Measurements from ENCODE around the gene SLC36A2.

Gene SLC36A2

DNA sequence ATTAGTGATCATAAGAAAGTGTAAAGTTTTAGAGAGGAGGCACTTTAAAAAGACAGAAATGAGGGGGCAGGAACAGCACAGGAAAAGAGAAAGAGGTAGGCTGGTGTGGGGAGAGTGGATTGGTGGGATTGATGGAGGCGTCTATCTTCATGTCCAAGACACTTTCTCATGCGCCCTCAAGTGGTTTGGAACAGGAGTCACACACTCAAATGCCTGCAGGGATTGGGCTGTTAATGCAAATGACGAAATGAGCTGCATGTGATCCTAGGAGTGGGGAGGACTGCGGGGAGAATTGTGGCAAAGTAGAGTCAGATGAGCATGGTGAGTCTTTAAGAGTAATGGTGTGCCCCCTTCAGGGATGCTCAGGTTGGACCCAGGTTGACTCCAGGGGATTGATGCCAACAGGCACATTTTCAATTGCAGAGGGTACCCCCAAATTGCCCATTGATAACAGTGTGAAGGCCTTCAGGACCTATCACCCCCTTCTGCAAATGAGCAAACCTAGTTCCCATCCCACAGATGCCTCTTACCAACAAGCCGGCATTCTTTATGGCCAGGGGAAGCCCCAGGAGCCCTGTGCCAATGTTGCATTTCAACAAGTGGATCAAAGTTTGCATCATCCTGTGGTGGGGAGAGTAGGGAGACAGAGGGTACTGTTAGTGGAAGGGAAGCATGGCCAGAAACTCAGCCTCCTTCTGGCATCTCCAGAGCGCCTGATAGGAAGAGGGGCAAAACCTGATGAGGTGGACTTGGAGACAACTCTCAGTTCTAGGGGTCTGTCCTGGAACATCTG, 49.1 kb downstream of the SLC36A2 start:
- H3K27ac ChIP-seq (ENCODE audit: insufficient read depth in 1 of 2, low read depth in 1 of 2, low read length in 2 of 2, poor library complexity in 1 of 2, severe bottlenecking in 2 of 2): no peak overlapping the region
- WGBS (ENCODE audit: insufficient coverage): 90% methylated on average over 5 of the region's 6 CpGs
- POLR2A ChIA-PET: no interaction called here
- CTCF ChIA-PET: no interaction called here
- no peaks in the 10 kb centered on the region for H3K4me1 ChIP-seq (ENCODE audit: control extremely low read depth in 1 of 4, control insufficient read depth in 4 of 4, insufficient read depth in 4 of 4, low read length in 3 of 4)
- no peaks in the 10 kb centered on the region for H3K36me3 ChIP-seq (ENCODE audit: control insufficient read depth in 4 of 4, insufficient read depth in 4 of 4, low read length in 3 of 4)
- DNase-seq: peak in 2 of 3 donors; percentile 31 to 69
- H3K27me3 ChIP-seq (replicated peaks in 2 of 5; ENCODE audit: control insufficient read depth in 4 of 5, insufficient read depth in 5 of 5, low read length in 4 of 5): peaks cover 0 to 9% (median 0%) of the 10 kb centered on the region in 5 experiments
- H3K4me3 ChIP-seq (ENCODE audit: control insufficient read depth in 1 of 7, extremely low read depth in 1 of 7, insufficient read depth in 4 of 7, low read depth in 2 of 7, low read length in 6 of 7): no peak overlapping the region
- no peaks in the 10 kb centered on the region for H3K9me3 ChIP-seq (ENCODE audit: control extremely low read depth in 1 of 5, control insufficient read depth in 4 of 5, insufficient read depth in 2 of 5, low read depth in 1 of 5, low read length in 4 of 5)

DNA sequence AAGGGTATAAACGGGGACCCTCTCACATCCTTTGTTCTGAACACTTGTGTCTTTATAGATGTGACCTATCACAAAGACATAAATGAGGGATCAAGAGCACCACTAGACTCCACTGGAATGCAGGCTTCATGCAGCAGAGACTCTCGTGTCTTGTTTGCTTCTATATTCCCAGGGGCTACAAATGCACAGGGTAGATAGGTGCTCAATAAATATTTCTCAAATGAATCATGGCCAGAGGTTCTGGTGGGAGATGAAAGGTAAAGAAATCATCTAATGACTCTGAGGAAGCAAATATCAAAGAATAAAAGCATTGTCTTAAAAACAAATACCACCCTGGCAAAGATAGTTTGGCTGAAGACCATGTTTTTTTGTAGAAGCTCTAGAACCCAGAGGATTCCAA, 50.4 kb downstream of the SLC36A2 start:
- Histone ChIP-seq H3K4me1 (ENCODE audit: control extremely low read depth in 1 of 4, control insufficient read depth in 4 of 4, insufficient read depth in 4 of 4, low read length in 3 of 4) (no peaks in the 10 kb centered on the region), H3K27me3 (replicated peaks in 2 of 5; ENCODE audit: control insufficient read depth in 4 of 5, insufficient read depth in 5 of 5, low read length in 4 of 5) (peaks cover 0 to 9% (median 0%) of the 10 kb centered on the region in 5 experiments), H3K9me3 (ENCODE audit: control extremely low read depth in 1 of 5, control insufficient read depth in 4 of 5, insufficient read depth in 2 of 5, low read depth in 1 of 5, low read length in 4 of 5) (no peaks in the 10 kb centered on the region), H3K36me3 (ENCODE audit: control insufficient read depth in 4 of 4, insufficient read depth in 4 of 4, low read length in 3 of 4) (no peaks in the 10 kb centered on the region), H3K27ac (ENCODE audit: insufficient read depth in 1 of 2, low read depth in 1 of 2, low read length in 2 of 2, poor library complexity in 1 of 2, severe bottlenecking in 2 of 2) (no peak overlapping the region), H3K4me3 (ENCODE audit: control insufficient read depth in 1 of 7, extremely low read depth in 1 of 7, insufficient read depth in 4 of 7, low read depth in 2 of 7, low read length in 6 of 7) (no peak overlapping the region)
- 93% methylated on average over 2 of the region's 2 CpGs for WGBS (ENCODE audit: insufficient coverage)
- ChIA-PET CTCF (interaction anchor here (1.1 to 1.6 kb wide), 2 partner anchors 9 to 24 kb away, joined by 3 to 4 read pairs; no protein-coding TSS in a partner anchor), POLR2A (no interaction called here)
- DNase-seq: no peak

DNA sequence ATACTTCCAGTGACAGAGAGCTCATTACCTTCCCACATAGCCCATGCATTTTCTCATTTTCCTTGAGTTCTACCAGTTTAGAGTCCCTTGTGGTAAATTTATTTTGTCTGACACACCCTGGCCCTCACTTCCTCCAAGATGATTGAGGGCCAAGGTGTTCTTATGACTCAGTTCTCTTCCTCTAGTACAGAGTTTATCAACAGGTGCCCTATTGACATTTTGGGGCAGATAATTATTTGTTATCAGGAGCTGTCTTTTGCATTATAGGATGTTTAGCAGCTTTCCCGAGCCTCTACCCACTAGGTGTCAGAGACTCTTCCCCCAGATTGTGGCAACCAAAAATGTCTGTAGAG, 50.9 kb downstream of the SLC36A2 start:
- CTCF ChIA-PET: interaction anchor here (1.6 kb wide), 1 partner anchor 25 kb away, joined by 4 read pairs; no protein-coding TSS in a partner anchor
- no CpG with 5 or more reads among the region's 1 CpG for WGBS (ENCODE audit: insufficient coverage)

DNA sequence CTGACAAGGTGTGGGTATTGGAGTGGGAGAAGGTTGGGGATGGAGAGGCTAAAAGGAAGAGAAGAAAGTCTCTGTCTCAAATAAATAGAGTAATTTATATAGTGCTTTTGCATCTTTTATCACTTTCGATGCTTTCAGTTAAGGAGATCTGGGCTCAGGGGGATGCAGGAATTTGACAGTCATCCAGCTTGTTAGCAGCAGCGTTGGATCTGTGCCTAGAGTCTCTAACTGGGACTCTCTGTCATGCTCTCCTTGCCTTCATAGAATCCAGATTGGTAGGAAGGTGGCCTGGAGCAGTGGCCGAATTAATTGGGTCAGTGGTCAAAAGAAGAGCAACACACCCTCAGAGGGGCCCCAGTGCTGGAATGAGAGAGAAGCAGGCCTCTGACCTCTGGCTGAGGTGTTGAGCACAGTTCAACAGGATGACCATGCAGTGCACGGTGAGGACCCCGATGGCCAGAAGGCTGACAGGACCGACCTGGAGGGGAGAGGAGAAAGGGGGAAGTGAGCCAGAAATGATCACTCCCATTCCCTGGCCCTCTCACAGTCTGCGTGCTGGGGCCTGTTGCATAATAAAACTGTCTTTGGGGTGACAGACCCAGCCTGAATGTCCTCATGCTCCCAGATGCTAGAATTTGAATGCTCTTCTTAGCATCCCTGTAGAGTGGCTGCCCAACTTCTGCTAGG, 51.4 kb downstream of the SLC36A2 start:
- Histone ChIP-seq H3K27ac (ENCODE audit: insufficient read depth in 1 of 2, low read depth in 1 of 2, low read length in 2 of 2, poor library complexity in 1 of 2, severe bottlenecking in 2 of 2) (no peak overlapping the region), H3K36me3 (ENCODE audit: control insufficient read depth in 4 of 4, insufficient read depth in 4 of 4, low read length in 3 of 4) (no peaks in the 10 kb centered on the region), H3K27me3 (replicated peaks in 2 of 5; ENCODE audit: control insufficient read depth in 4 of 5, insufficient read depth in 5 of 5, low read length in 4 of 5) (peaks cover 0 to 7% (median 0%) of the 10 kb centered on the region in 5 experiments), H3K4me3 (ENCODE audit: control insufficient read depth in 1 of 7, extremely low read depth in 1 of 7, insufficient read depth in 4 of 7, low read depth in 2 of 7, low read length in 6 of 7) (no peak overlapping the region), H3K4me1 (ENCODE audit: control extremely low read depth in 1 of 4, control insufficient read depth in 4 of 4, insufficient read depth in 4 of 4, low read length in 3 of 4) (no peaks in the 10 kb centered on the region), H3K9me3 (ENCODE audit: control extremely low read depth in 1 of 5, control insufficient read depth in 4 of 5, insufficient read depth in 2 of 5, low read depth in 1 of 5, low read length in 4 of 5) (peaks cover 0 to 3% (median 0%) of the 10 kb centered on the region in 5 experiments)
- no peak for DNase-seq
- POLR2A ChIA-PET: no interaction called here
- 88% methylated on average over 3 of the region's 7 CpGs for WGBS (ENCODE audit: insufficient coverage)
- CTCF ChIA-PET: interaction anchor here (1.6 kb wide), 1 partner anchor 26 kb away, joined by 4 read pairs; no protein-coding TSS in a partner anchor

More for the DNA sequence above, 50.9 kb downstream of the SLC36A2 start:
- H3K4me3 ChIP-seq (ENCODE audit: control insufficient read depth in 1 of 7, extremely low read depth in 1 of 7, insufficient read depth in 4 of 7, low read depth in 2 of 7, low read length in 6 of 7): no peak overlapping the region
- no peak for DNase-seq
- H3K27me3 ChIP-seq (replicated peaks in 2 of 5; ENCODE audit: control insufficient read depth in 4 of 5, insufficient read depth in 5 of 5, low read length in 4 of 5): peaks cover 0 to 9% (median 0%) of the 10 kb centered on the region in 5 experiments
- H3K36me3 ChIP-seq (ENCODE audit: control insufficient read depth in 4 of 4, insufficient read depth in 4 of 4, low read length in 3 of 4): no peaks in the 10 kb centered on the region
- no peaks in the 10 kb centered on the region for H3K9me3 ChIP-seq (ENCODE audit: control extremely low read depth in 1 of 5, control insufficient read depth in 4 of 5, insufficient read depth in 2 of 5, low read depth in 1 of 5, low read length in 4 of 5)
- H3K27ac ChIP-seq (ENCODE audit: insufficient read depth in 1 of 2, low read depth in 1 of 2, low read length in 2 of 2, poor library complexity in 1 of 2, severe bottlenecking in 2 of 2): no peak overlapping the region
- no peaks in the 10 kb centered on the region for H3K4me1 ChIP-seq (ENCODE audit: control extremely low read depth in 1 of 4, control insufficient read depth in 4 of 4, insufficient read depth in 4 of 4, low read length in 3 of 4)
- POLR2A ChIA-PET: no interaction called here

DNA sequence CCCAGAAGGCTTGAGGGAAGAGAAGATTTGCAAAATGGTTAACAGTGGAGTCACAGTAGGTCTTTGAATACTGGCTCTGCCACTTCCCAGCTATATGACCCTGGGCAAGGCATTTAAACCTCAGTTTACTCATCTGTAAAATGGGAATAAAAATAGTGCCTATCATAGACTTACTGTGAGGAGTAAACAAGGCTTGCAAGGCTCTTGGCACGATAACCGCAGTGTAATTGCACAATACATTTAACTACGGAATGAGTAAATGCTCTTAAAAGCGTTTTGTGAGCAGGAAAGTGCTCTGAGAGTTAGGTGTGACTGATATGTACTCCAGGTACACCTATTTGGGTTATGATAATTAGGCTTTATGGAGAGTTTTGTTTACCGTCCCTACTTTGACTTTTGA, 52.2 kb downstream of the SLC36A2 start:
- ChIA-PET POLR2A (no interaction called here), CTCF (interaction anchor here (0.6 kb wide), 1 partner anchor 517 kb away, joined by 4 read pairs; no protein-coding TSS in a partner anchor)
- Histone ChIP-seq H3K36me3 (ENCODE audit: control insufficient read depth in 4 of 4, insufficient read depth in 4 of 4, low read length in 3 of 4) (no peaks in the 10 kb centered on the region), H3K27me3 (replicated peaks in 2 of 5; ENCODE audit: control insufficient read depth in 4 of 5, insufficient read depth in 5 of 5, low read length in 4 of 5) (peaks cover 0 to 7% (median 0%) of the 10 kb centered on the region in 5 experiments), H3K9me3 (ENCODE audit: control extremely low read depth in 1 of 5, control insufficient read depth in 4 of 5, insufficient read depth in 2 of 5, low read depth in 1 of 5, low read length in 4 of 5) (peaks cover 0 to 3% (median 0%) of the 10 kb centered on the region in 5 experiments), H3K27ac (ENCODE audit: insufficient read depth in 1 of 2, low read depth in 1 of 2, low read length in 2 of 2, poor library complexity in 1 of 2, severe bottlenecking in 2 of 2) (no peak overlapping the region), H3K4me1 (ENCODE audit: control extremely low read depth in 1 of 4, control insufficient read depth in 4 of 4, insufficient read depth in 4 of 4, low read length in 3 of 4) (no peaks in the 10 kb centered on the region), H3K4me3 (ENCODE audit: control insufficient read depth in 1 of 7, extremely low read depth in 1 of 7, insufficient read depth in 4 of 7, low read depth in 2 of 7, low read length in 6 of 7) (no peak overlapping the region)
- DNase-seq: no peak
- 98% methylated on average over 4 of the region's 5 CpGs for WGBS (ENCODE audit: insufficient coverage)

DNA sequence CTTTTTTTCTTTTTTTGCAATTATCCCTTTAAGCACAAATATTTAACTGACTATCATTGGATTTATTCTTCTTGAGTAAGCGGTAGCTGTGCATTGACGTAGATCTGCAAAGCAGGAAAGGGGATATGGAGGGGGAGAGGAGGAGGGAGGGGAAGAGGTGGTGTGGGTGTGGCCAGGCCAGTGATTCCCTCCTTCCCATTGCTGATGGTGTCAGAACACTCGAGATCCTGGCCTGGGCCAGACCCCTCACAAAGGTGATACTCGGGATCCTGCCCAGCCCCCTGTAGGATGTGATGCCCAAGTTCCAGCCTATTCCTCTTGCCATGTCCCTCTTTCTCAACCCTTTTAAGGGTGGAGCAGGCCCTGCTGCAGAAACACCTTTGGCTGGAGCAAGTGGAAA, 53.7 kb downstream of the SLC36A2 start:
- no peak overlapping the region for H3K4me3 ChIP-seq (ENCODE audit: control insufficient read depth in 1 of 7, extremely low read depth in 1 of 7, insufficient read depth in 4 of 7, low read depth in 2 of 7, low read length in 6 of 7)
- WGBS (ENCODE audit: insufficient coverage): 75% methylated on average over 2 of the region's 4 CpGs
- CTCF ChIA-PET: no interaction called here
- peaks cover 0 to 4% (median 0%) of the 10 kb centered on the region in 5 experiments for H3K27me3 ChIP-seq (replicated peaks in 2 of 5; ENCODE audit: control insufficient read depth in 4 of 5, insufficient read depth in 5 of 5, low read length in 4 of 5)
- no peaks in the 10 kb centered on the region for H3K4me1 ChIP-seq (ENCODE audit: control extremely low read depth in 1 of 4, control insufficient read depth in 4 of 4, insufficient read depth in 4 of 4, low read length in 3 of 4)
- H3K9me3 ChIP-seq (ENCODE audit: control extremely low read depth in 1 of 5, control insufficient read depth in 4 of 5, insufficient read depth in 2 of 5, low read depth in 1 of 5, low read length in 4 of 5): peaks cover 0 to 3% (median 0%) of the 10 kb centered on the region in 5 experiments
- POLR2A ChIA-PET: no interaction called here
- no peaks in the 10 kb centered on the region for H3K36me3 ChIP-seq (ENCODE audit: control insufficient read depth in 4 of 4, insufficient read depth in 4 of 4, low read length in 3 of 4)
- no peak for DNase-seq
- no peak overlapping the region for H3K27ac ChIP-seq (ENCODE audit: insufficient read depth in 1 of 2, low read depth in 1 of 2, low read length in 2 of 2, poor library complexity in 1 of 2, severe bottlenecking in 2 of 2)

DNA sequence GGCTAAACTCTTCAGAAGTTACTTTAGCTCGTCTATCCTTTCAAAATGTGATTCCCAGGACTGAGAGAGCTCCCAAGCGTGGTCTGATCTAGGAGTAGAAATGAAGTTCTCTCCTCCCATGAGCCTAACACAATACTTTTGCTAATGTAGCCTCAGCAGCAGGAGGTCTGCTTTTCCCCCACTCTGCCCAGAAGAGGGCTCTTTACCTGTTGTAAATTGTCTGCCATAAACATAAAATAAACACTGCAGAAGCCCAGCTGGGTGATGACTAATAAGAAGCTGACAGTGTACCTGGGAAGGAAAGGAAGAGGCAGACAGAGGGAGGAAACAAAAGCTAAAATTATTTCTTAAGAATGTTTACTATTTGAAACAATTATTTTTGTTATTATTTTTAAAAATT, 59.2 kb downstream of the SLC36A2 start:
- Histone ChIP-seq H3K27ac (ENCODE audit: insufficient read depth in 1 of 2, low read depth in 1 of 2, low read length in 2 of 2, poor library complexity in 1 of 2, severe bottlenecking in 2 of 2) (no peak overlapping the region), H3K9me3 (ENCODE audit: control extremely low read depth in 1 of 5, control insufficient read depth in 4 of 5, insufficient read depth in 2 of 5, low read depth in 1 of 5, low read length in 4 of 5) (peaks cover 0 to 3% (median 0%) of the 10 kb centered on the region in 5 experiments), H3K27me3 (replicated peaks in 2 of 5; ENCODE audit: control insufficient read depth in 4 of 5, insufficient read depth in 5 of 5, low read length in 4 of 5) (peaks cover 0 to 7% (median 0%) of the 10 kb centered on the region in 5 experiments), H3K36me3 (ENCODE audit: control insufficient read depth in 4 of 4, insufficient read depth in 4 of 4, low read length in 3 of 4) (no peaks in the 10 kb centered on the region), H3K4me1 (ENCODE audit: control extremely low read depth in 1 of 4, control insufficient read depth in 4 of 4, insufficient read depth in 4 of 4, low read length in 3 of 4) (no peaks in the 10 kb centered on the region), H3K4me3 (ENCODE audit: control insufficient read depth in 1 of 7, extremely low read depth in 1 of 7, insufficient read depth in 4 of 7, low read depth in 2 of 7, low read length in 6 of 7) (no peak overlapping the region)
- no peak for DNase-seq
- POLR2A ChIA-PET: no interaction called here
- CTCF ChIA-PET: interaction anchor here (0.6 to 1.2 kb wide), 3 partner anchors 9 to 22 kb away, joined by 3 read pairs; no protein-coding TSS in a partner anchor
- 50% methylated on average over 2 of the region's 2 CpGs for WGBS (ENCODE audit: insufficient coverage)

Measured in common myeloid progenitor, CD34-positive (primary cell).